Renal pelvis (tissue), 4 donors: ENCODE results near the gene ELP4. TPM values are rescaled to one million over a fixed set of nuclear protein-coding genes. Genes with fewer than 3 reads are reported as not detected.

Source experiments
- DNase-seq: peaks from one replicate; pipeline ENCODE4 v3.0.0-alpha.2; 2013
- polyA plus RNA-seq, 3 donors: library from polyadenylated mRNA; unstranded; fragments of 120-200 nt; gene quantifications; one replicate each; pipeline ENCODE4 v1.2.1, GENCODE V29; 2013; ENCODE audit not compliant: insufficient read length in 3 of 3

ELP4 gene
- polyA plus RNA-seq, 3 donors = 22.3 to 25.6 (median 22.8) TPM

DNA sequence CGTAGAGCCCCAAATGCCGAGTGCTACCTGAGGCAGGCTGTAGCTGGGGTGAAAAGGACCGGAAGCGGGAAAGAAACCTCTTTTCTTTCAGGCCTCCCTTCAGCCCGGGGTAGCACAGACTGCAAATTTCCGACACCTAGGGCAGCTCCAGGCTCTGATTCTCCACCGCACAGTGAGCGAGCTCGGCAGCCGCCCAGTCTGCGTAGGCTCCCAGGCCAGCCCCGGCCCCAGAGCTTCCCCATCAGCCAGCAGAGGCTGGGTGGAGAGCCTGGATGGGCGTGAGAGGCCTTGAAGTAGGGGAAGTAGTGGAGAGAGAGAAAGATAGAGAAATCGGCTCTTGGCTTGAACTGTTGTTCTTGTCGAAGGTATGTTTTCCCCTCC, 310.9 kb downstream of the ELP4 start:
- DNase-seq = no peak

DNA sequence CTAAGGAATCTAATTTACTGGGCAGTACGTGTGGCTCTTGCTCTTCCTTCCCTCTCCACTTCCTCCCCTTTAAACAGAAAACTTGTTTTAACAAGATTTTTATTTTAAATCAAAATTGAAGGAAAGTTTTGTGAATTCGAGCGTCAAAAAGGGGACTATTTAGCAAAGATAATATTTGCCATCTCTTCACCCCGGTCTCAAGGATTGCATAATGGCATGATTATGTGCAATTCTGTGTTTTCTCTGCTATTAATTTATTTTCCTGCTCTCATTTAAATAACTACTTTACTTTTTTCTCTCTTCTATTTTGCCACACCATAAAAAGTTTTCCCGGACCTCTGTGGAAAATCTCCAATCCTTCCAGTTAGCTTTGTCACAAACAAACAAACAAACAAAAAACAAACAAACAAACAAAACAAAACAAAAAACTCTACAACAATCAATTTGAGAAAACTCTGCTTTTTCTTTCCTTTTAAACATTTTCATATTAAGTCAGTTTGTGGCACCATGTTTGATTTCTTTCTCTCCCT, 311.7 kb downstream of the ELP4 start:
- no peak for DNase-seq

DNA sequence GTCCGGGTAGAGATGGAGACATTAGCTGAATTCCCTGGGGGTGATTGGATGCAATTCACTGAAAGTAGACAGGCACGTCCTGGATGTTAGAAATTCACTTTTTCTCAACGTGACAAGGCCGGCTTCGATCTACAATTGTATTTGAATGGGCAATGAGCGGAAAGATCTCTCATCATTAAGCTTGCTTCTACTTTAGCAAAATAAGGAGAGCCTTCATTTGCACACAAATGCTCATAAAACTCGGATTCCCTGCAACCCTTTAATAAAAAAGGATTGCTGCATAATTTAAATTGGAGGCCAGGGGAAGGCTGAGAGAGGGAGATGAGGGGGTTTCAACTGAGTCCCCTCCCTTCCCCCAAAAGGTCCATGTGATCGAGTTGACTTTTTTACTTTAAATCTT, 312.2 kb downstream of the ELP4 start:
- DNase-seq = no peak

DNA sequence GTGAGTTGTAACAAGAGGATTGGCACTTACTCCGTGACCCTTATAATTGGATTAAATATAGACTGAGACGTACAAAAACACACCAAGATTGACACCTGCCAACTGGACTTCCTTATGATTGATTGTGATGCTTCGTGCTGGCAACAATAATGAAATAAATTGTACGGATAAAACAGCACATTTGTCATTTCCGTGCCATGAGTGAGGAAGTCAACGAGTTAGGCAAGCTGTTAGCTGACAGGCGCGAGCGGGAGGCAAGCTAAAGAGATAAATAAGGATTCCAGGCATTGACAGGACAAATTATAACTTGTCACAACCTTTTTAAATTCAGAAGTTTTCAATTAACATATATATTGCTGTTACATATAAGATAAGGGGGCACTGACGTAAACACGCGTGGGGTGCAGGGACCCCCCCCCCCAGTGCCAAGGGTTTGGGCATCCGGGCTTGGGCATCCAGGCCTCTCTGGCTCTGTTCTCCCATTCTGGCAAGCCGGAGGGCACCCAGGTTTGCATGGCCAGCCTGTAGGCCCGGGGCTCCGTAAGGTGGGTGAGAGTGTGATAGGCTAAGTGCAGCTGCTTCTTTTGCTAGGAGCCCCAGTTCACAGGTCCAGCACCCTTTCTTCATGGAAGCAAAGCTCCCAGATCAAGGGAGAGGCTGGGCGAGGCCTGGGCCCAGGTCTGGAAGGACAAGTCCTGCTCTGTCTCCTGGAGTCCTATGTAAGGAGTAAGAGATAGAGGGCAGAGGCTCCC, 312.8 kb downstream of the ELP4 start:
- DNase-seq = no peak

DNA sequence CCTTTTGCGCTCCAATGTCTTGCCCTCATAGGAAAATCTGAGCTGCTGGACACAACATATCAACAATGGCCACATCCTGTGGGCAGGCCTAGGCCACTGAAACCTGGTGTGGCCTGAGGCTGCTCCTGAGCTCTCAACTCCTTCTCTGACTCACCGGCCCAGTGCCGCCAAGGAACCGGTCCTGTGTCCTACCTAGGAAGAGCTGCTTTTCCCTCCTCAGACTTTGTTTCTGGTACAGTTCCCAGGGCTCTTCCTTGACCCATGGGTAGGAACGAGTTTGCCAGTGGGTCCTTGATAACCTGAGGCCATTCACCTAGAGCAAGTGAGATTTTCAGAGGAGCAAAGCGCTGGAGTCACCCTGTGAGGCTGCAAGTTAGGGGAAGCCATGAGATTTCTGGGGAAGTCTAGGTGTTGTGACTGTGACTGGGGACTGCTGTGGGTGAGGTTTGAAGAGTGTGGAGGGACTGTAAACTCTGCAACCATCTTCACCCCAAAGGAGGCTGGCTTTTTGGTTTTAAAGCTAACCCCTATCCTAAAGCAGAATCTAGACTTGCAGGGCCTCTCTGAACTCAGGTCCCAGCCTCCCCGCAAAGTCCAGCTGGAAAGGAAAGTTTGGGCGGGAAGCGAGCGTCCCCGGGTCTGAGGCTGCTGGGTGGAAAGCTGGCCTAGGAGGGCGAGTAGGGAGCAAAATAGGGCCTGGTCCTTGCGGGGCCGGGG, 313.5 kb downstream of the ELP4 start:
- no peak for DNase-seq

DNA sequence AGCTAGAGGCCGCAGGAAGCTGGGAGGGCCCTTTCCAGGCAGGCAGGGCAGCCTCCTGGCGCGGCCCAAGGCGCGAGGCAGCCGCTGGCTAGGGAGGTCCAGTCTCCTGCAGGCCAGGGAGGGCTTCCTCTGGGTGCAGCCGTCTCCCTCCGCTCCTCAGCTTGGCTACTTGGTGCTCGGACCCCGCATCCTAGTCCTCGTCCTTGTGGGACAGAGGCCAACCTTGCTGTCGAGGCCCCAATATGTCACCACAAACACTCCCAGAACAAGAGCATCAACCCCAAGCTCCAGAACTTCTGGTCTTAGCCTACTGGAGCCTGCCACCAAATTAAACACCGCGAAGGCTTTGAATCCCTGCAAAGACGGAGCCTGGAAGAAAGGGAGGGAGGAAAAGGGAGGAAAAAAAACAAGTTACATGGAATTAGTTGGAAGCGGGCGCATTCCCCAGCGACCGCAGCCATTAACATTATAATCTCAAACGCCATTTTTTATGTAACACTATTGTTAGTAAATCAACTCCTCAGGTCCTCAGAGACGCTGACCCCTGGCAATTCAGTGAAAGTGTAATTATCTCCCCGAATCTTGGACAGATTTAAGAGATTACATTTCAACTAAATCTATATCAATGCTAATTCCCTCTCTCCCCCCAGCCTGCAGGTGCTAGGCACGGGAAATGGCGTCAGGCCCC, 314.2 kb downstream of the ELP4 start:
- no peak for DNase-seq

DNA sequence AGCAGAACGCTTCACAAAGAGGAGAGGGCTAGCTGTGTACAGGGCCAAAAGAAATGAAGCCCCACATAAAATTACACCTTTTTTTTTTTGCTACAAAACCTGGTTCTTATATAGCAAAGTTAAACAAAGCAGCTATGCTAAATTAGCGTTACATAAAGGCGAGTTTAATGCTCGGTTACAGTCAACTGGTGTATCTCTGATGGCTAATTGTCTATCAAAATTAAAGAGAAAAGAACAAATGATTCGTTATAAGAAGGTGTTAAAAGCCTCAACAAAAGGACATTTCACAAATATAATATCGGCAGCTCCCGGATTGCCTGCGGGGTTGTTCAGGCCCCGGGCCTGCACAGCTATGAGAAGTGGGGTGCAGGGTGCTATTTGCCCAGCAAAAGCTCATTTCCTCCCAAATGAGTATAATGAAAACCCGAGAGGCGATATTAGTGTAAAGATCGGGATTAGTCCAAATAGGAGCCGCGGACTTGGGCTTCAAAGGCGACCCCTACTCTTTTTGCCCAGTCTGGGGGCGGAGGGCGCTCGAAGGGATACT, 314.8 kb downstream of the ELP4 start:
- DNase-seq = no peak

DNA sequence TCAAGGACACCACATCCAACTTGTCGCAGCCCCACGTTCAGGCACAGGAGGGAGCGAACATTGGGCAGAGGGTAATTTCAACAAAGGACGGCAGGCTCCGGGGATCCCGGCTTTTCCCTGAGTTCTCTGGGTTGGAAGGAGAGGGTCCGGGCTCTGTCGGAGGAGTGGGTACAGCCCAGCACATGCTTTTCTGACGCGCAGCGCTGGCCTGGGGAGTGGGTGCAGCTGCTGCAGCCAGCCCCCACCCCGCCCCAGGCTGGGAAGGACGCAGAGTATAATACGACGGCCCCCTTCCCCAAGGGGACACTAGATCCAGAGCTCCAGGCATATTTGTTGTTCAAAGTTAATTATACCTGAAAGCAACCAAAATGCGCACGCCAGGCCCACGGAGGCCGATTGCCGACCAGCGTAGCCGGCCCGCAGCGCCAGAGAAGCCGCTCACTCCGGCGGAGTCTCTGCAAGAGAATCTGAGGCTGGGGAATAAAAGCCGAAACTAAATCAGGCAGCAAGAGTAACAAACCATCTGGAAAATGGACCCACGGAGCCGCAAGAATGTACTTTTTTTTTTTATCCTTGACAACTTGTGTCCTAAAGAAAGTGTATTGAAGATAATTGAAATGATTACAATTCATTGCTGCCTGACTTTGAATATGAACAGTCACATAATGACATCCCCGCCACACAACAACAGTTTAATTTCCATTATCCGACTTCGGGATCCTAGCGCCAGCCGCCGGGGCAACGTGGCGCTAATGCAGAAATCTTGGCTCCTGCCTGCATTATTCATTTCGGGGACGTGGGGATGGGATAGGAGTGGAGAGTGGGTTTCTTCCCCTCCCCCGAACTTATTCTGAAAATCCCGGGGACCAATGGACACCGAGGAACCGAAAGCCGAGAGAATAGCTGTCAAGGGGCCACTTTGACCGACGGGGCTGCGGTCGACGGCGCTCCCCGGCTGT, 315.6 kb downstream of the ELP4 start:
- DNase-seq = no peak

DNA sequence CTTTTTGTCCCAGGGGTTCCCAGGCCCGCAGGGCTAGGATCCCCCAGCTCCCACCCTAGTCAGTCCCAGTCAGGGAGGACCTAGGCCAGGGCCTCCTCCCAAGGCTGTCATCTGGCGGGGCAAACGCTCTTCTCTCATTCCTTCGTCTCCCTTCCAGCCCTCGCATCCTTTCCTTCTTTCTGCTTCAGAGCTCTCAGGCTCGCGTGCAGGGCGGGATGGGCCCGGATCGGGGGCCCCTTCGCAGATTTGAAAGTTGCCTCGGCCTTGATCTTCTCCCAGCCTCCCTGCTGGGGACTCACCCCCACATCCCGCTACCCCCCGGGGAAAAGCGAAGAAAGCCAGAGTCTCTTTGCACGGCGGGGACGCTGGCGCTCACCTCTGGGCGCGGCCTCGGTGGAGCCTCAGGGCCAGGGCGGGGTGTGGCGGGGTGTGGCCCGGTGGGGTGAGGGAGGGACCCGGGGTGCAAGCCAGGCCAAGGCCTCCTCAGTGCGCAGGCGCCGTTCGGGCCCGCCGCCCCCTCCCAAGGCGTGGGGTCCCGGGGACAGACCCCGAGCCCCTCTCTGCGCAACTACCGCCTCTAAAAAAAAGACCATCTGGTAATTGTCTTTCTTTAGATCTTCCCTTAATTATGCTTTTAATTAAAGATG, 316.4 kb downstream of the ELP4 start:
- DNase-seq = no peak

DNA sequence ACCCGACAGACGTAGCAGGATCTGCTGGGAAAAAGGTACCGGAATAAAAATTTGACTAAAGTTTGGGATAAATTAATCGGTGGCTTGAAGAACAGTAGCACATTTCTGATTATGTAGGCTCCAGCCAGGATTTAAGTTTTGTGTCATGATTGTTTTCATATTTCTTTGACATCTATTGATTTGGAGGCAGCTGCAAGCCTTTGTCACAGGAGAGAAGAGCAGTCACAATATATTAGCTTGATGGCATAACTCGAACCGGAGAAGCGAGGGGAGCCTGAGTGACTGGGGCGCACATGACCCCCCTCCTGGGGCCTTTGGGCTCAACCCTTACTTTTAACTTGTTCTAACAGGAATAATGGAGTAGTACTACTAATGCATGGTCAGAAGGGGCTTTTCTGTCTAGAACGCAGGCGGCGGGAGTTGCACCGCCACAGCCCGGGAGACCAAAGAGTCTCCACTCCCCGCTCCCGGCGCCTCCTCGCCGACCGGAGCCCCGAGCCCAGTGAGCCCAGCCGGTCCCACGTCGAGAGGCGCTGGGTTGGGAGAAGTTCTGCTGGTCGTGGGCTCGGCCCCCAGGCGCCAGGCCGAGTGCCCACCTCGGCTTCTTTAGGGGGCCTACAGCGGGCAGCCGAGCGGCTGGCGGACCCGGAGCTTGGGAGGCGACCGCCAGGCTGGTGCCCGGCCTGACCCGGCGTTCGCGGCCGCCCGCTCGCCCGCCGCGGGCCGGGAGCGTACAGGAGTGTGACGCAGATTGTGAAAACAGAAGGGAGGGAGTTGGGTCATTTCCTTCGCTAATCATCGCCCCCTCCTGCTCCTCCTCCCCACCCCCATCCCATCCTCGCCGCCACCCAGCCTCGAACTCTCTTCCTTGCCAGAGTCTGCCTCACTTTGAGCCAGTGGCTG, 317.2 kb downstream of the ELP4 start:
- DNase-seq = no peak

DNA sequence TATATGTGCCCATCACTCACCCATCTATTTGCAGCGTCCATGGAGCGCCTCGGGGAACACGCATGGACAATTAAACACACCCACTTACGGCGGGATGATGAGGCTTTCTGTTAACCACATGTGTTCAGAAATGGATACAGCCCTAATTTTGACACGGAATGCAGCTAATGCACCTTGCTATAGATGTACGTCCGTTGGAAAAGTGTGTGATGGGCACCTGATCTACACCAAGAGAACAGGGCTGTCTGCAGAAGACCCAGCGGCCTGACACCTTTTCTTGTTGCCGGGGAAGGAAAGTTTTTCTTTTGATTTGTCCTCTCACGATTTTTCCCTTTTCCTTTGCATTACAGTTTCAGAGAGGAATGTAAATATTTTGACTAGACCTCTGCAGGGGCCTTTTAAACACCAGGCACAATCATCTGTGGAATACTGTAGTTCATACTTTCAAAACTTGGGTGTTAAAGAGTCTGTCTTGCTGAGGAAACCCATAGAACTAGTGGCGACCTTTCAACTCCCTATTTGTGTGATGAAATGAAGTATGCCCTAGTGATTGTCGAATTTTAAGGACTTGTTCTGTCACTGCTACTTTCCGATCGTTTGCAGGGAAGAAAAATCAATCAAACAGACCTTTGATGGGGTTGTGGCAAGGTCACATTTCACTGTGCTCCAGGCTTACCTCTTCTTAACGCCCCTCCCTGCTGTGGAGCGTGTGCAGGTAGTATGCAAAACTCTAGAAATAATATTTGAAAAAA, 318.1 kb downstream of the ELP4 start:
- DNase-seq = no peak

DNA sequence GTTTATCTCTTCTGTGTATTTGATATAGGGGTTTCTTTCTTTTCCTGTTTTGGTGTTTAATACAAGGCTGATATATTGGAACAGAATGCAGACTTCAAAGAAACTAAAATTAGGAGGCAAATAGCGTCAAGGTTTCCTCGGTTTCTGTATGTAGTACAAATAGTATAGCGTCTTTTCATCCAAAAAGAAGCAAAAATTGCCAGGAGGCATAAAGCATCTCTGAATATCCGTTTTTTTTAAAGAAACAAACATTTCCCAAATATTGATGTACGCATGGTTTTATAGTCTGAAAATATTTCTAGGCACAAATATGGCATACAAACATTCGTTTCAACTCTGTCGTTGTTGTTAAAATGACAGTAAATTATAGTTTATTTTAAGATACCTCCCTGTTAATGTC, 318.6 kb downstream of the ELP4 start:
- no peak for DNase-seq

DNA sequence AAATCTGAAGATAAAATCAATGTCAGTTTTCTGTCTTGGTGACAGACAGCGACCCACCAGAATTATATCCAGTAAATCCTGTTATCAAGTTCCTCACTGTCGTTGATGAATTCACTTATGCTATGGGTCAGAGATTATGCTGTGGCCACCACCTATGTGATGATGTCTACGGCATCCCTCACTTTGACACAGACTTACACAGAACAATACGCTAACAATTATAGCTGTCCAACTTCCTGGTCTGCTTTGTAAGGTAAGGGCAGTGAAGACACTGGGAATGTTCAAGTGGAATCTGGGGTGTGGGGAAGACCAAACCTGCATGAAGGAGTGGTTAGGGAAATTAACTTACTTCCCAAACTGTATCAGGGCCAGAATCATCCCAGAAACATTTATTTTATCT, 320.8 kb downstream of the ELP4 start:
- DNase-seq = no peak

DNA sequence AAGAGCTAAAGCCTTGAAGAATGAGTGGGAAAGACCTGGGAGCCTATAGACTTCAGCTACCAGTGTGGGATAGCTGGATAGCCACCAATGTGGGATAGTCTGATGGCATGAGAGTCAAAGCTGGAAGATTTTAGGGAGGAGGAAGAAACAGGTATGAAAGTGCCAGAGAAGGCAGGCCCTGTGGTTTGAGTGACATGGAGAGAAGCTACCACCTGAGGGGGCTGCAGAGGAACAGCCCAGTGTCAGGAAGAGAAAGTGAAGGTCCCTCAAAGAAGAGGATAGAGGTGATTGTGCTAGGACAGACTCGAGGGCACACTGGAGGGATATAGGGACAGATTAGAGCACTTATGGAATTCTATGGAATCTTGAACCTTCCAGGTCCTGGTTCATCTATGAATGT, 324.7 kb downstream of the ELP4 start:
- DNase-seq = no peak
